GM18873 (cell line): ENCODE results near the gene ZNF385B.

ENCODE experiments used
- ATAC-seq: cut with Tn5 transposase; IDR thresholded peaks from one replicate; pipeline ENCODE4 v1.9.1; 2021; ENCODE audit warnings: mild to moderate bottlenecking, moderate library complexity, moderate number of reproducible peaks; ENCODE audit not compliant: unreplicated experiment, low FRiP score

Gene ZNF385B

GRCh38 chr2:179692043-179692442, 169.4 kb downstream of the ZNF385B start:
- no peak for ATAC-seq

- no peak for ATAC-seq
Observed at GRCh38 chr2:179691235-179691634, 170.2 kb downstream of the ZNF385B start.

GRCh38 chr2:179686718-179687342, 174.6 kb downstream of the ZNF385B start:
- no peak for ATAC-seq

- no peak for ATAC-seq
Observed at GRCh38 chr2:179686069-179686468, 175.3 kb downstream of the ZNF385B start.

GRCh38 chr2:179685146-179685545, 176.3 kb downstream of the ZNF385B start:
- ATAC-seq: no peak

- ATAC-seq: peak; percentile 69
Observed at GRCh38 chr2:179682756-179683155, 178.7 kb downstream of the ZNF385B start.

GRCh38 chr2:179677746-179678505, 183.5 kb downstream of the ZNF385B start:
- ATAC-seq: no peak

- no peak for ATAC-seq
Observed at GRCh38 chr2:179677077-179677688, 184.2 kb downstream of the ZNF385B start.

GRCh38 chr2:179675435-179675834, 186.0 kb downstream of the ZNF385B start:
- ATAC-seq: no peak

GRCh38 chr2:179671043-179671981, 190.1 kb downstream of the ZNF385B start:
- ATAC-seq: no peak

GRCh38 chr2:179669196-179669595, 192.2 kb downstream of the ZNF385B start:
- ATAC-seq: no peak

GRCh38 chr2:179664972-179665812, 196.2 kb downstream of the ZNF385B start:
- no peak for ATAC-seq

- no peak for ATAC-seq
Observed at GRCh38 chr2:179661986-179662385, 199.4 kb downstream of the ZNF385B start.

GRCh38 chr2:179657068-179657595, 204.3 kb downstream of the ZNF385B start:
- ATAC-seq: no peak

GRCh38 chr2:179655627-179656026, 205.8 kb downstream of the ZNF385B start:
- ATAC-seq: no peak

GRCh38 chr2:179654806-179655205, 206.6 kb downstream of the ZNF385B start:
- no peak for ATAC-seq

- ATAC-seq: no peak
Observed at GRCh38 chr2:179652296-179652695, 209.1 kb downstream of the ZNF385B start.

- ATAC-seq: no peak
Observed at GRCh38 chr2:179650420-179650819, 211.0 kb downstream of the ZNF385B start.

- no peak for ATAC-seq
Observed at GRCh38 chr2:179646862-179647587, 214.4 kb downstream of the ZNF385B start.
